Measurements from ENCODE around the gene FAM222A. TPM values are rescaled to one million over a fixed set of nuclear protein-coding genes. Genes with fewer than 3 reads are reported as not detected.

FAM222A gene
- total RNA-seq (ENCODE audit: low replicate concordance), result 2.5 and 10.6 TPM in 2 replicates

- Histone ChIP-seq H3K4me2 (peak within 1 kb of the TSS; percentile 81), H2AFZ (replicated peaks) (peak within 1 kb of the TSS; percentile 85), H3K27me3 (peaks cover 69% of the 10 kb centered on the region), H3K79me2 (ENCODE audit: low read depth) (peaks cover 4% of the 10 kb centered on the region), H3K27ac (no peak within 1 kb of the TSS), H3K36me3 (no peaks in the 10 kb centered on the region), H3K4me3 (peak within 1 kb of the TSS; percentile 91), H4K20me1 (ENCODE audit: low read depth) (peaks cover 39% of the 10 kb centered on the region), H3K4me1 (peaks cover 56% of the 10 kb centered on the region), H3K9ac (peak within 1 kb of the TSS; percentile 38), H3F3A (ENCODE audit: low read depth) (peaks cover 58% of the 10 kb centered on the region), H3K9me3 (ENCODE audit: low read depth) (no peaks in the 10 kb centered on the region)
- peak; percentile 98 for DNase-seq (ENCODE audit: low spot score)
- Mint-ChIP-seq H3K4me3 (peak within 1 kb of the TSS; percentile 81), H3K27me3 (ENCODE audit: insufficient read depth, low read depth) (peaks cover 11% of the 10 kb centered on the region), H3K9me3 (no peaks in the 10 kb centered on the region), H3K27ac (no peak within 1 kb of the TSS), H3K36me3 (no peaks in the 10 kb centered on the region), H3K4me1 (peaks cover 52% of the 10 kb centered on the region)
- TF ChIP-seq EZH2 (IDR thresholded peaks at IDR 0.05), result peak; percentile 12
- no peak for TF ChIP-seq EZH2phosphoT487 (IDR thresholded peaks at IDR 0.05)
- no peak for TF ChIP-seq CTCF (IDR thresholded peaks at IDR 0.05)
Measured at GRCh38 chr12:109713187-109714070, at the start of gene FAM222A. Gene FAM222A (plus strand): TSS chr12:109713825. CDS start chr12:109744147, 30,322 bp downstream.

GRCh38 chr12:109664402-109664801 is 49.2 kb upstream of the FAM222A start:
- H3K36me3 Mint-ChIP-seq, result no peaks in the 10 kb centered on the region

GRCh38 chr12:109666068-109666467 is 47.6 kb upstream of the FAM222A start:
- TF ChIP-seq CTCF (IDR thresholded peaks at IDR 0.05), result no peak
- no peak for TF ChIP-seq EZH2 (IDR thresholded peaks at IDR 0.05)
- TF ChIP-seq EZH2phosphoT487 (IDR thresholded peaks at IDR 0.05), result no peak
- no peak overlapping the region for H3K4me3 Mint-ChIP-seq
- H3K79me2 ChIP-seq (ENCODE audit: low read depth), result no peaks in the 10 kb centered on the region
- peaks cover 12% of the 10 kb centered on the region for H3K4me1 ChIP-seq
- H2AFZ ChIP-seq (replicated peaks), result no peak overlapping the region
- no peaks in the 10 kb centered on the region for H3K36me3 ChIP-seq
- peaks cover 28% of the 10 kb centered on the region for H3F3A ChIP-seq (ENCODE audit: low read depth)
- H3K4me2 ChIP-seq, result no peak overlapping the region
- H3K4me1 Mint-ChIP-seq, result no peaks in the 10 kb centered on the region
- no peak overlapping the region for H3K9ac ChIP-seq
- peaks cover 13% of the 10 kb centered on the region for H3K27me3 Mint-ChIP-seq (ENCODE audit: insufficient read depth, low read depth)
- no peaks in the 10 kb centered on the region for H3K9me3 ChIP-seq (ENCODE audit: low read depth)
- no peaks in the 10 kb centered on the region for H3K27me3 ChIP-seq
- H3K36me3 Mint-ChIP-seq, result no peaks in the 10 kb centered on the region
- no peak overlapping the region for H3K4me3 ChIP-seq
- no peak overlapping the region for H3K27ac ChIP-seq
- no peak for DNase-seq (ENCODE audit: low spot score)
- H4K20me1 ChIP-seq (ENCODE audit: low read depth), result no peaks in the 10 kb centered on the region
- no peak overlapping the region for H3K27ac Mint-ChIP-seq
- H3K9me3 Mint-ChIP-seq, result no peaks in the 10 kb centered on the region

More at GRCh38 chr12:109664402-109664801, 49.2 kb upstream of the FAM222A start:
- no peak for DNase-seq (ENCODE audit: low spot score)
- H3K9me3 Mint-ChIP-seq, result no peaks in the 10 kb centered on the region
- H3K27me3 ChIP-seq, result no peaks in the 10 kb centered on the region
- no peaks in the 10 kb centered on the region for H3K4me1 Mint-ChIP-seq
- H3K27ac ChIP-seq, result no peak overlapping the region
- H3K36me3 ChIP-seq, result no peaks in the 10 kb centered on the region
- H3K9me3 ChIP-seq (ENCODE audit: low read depth), result no peaks in the 10 kb centered on the region
- no peak overlapping the region for H2AFZ ChIP-seq (replicated peaks)
- H4K20me1 ChIP-seq (ENCODE audit: low read depth), result no peaks in the 10 kb centered on the region
- H3K79me2 ChIP-seq (ENCODE audit: low read depth), result no peaks in the 10 kb centered on the region
- H3K27me3 Mint-ChIP-seq (ENCODE audit: insufficient read depth, low read depth), result peaks cover 11% of the 10 kb centered on the region
- H3K4me3 Mint-ChIP-seq, result no peak overlapping the region
- no peak overlapping the region for H3K4me3 ChIP-seq
- H3F3A ChIP-seq (ENCODE audit: low read depth), result peaks cover 19% of the 10 kb centered on the region
- no peak overlapping the region for H3K9ac ChIP-seq
- H3K4me1 ChIP-seq, result no peaks in the 10 kb centered on the region
- no peak overlapping the region for H3K27ac Mint-ChIP-seq
- TF ChIP-seq EZH2phosphoT487 (IDR thresholded peaks at IDR 0.05) (no peak), CTCF (IDR thresholded peaks at IDR 0.05) (no peak), EZH2 (IDR thresholded peaks at IDR 0.05) (no peak)
- H3K4me2 ChIP-seq, result no peak overlapping the region
